CD8-positive, alpha-beta memory T cell (primary cell): ENCODE results near the gene POM121. TPM values are rescaled to one million over a fixed set of nuclear protein-coding genes. Genes with fewer than 3 reads are reported as not detected.
"Not testable (repeated sequence)": the region's sequence is repeated elsewhere in the genome, so short reads cannot be mapped to it uniquely, and the experiment has no call there.

Source experiments
- CTCF ChIA-PET: fragments of 350-600 bp; sonication (Branson Sonifier 250); formaldehyde crosslinking; loops from one replicate; lab custom pipeline; 2021; ENCODE audit warnings: antibody characterized with exemption; lab: Charles Lee
- POLR2A ChIA-PET: fragments of 350-600 bp; sonication (Branson Sonifier 250); formaldehyde crosslinking; loops from one replicate; lab custom pipeline; 2021; ENCODE audit warnings: antibody characterized with exemption; lab: Charles Lee
- DNase-seq, 5 donors: peaks; one replicate each; pipeline versions ENCODE4 v3.0.0 to v3.0.0-alpha.2; 2020 to 2022; ENCODE audit warnings: mixed read lengths in 1 of 5
- H3K27ac ChIP-seq: one replicate; pipeline ENCODE4 v1.7.0; 2013; ENCODE audit warnings: low read depth, mild to moderate bottlenecking, low read length, moderate library complexity
- H3K27me3 ChIP-seq: 2 replicates; pipeline ENCODE4 v1.7.0; 2013; ENCODE audit warnings: low read length, mild to moderate bottlenecking; ENCODE audit not compliant: insufficient read depth, poor library complexity, severe bottlenecking
- H3K36me3 ChIP-seq: 2 replicates; pipeline ENCODE4 v1.7.0; 2013; ENCODE audit warnings: mild to moderate bottlenecking, low read length, moderate library complexity; ENCODE audit not compliant: insufficient read depth
- H3K4me1 ChIP-seq: 2 replicates; pipeline ENCODE4 v1.7.0; 2013; ENCODE audit warnings: mild to moderate bottlenecking, low read length, moderate library complexity; ENCODE audit not compliant: insufficient read depth
- H3K4me3 ChIP-seq: 2 replicates; pipeline ENCODE4 v1.7.0; 2013; ENCODE audit warnings: mild to moderate bottlenecking, low read length
- H3K9me3 ChIP-seq: 2 replicates; pipeline ENCODE4 v1.7.0; 2013; ENCODE audit warnings: mild to moderate bottlenecking, low read length
- H3K27ac Mint-ChIP-seq, 8 donors: one replicate each; pipeline ENCODE4 v1.8.0; 2020 to 2021; ENCODE audit warnings: mixed read lengths in 8 of 8, mild to moderate bottlenecking in 6 of 8, inconsistent platforms in 3 of 8, moderate library complexity in 3 of 8
- H3K27me3 Mint-ChIP-seq, 2 donors: one replicate each; pipeline ENCODE4 v1.8.0; 2020 to 2021; ENCODE audit warnings: mixed read lengths in 2 of 2, mild to moderate bottlenecking in 1 of 2, moderate library complexity in 1 of 2
- H3K36me3 Mint-ChIP-seq, 3 donors: one replicate each; pipeline ENCODE4 v1.8.0; 2020 to 2021; ENCODE audit warnings: mixed read lengths in 3 of 3, inconsistent platforms in 1 of 3, mild to moderate bottlenecking in 1 of 3
- H3K4me1 Mint-ChIP-seq, 3 donors: one replicate each; pipeline ENCODE4 v1.8.0; 2020 to 2021; ENCODE audit warnings: mixed read lengths in 3 of 3, inconsistent platforms in 1 of 3, mild to moderate bottlenecking in 1 of 3
- H3K4me3 Mint-ChIP-seq, 7 donors: one replicate each; pipeline ENCODE4 v1.8.0; 2020 to 2021; ENCODE audit warnings: mixed read lengths in 7 of 7, mild to moderate bottlenecking in 6 of 7, moderate library complexity in 4 of 7, inconsistent platforms in 2 of 7
- H3K9me3 Mint-ChIP-seq, 5 donors: one replicate each; pipeline ENCODE4 v1.8.0; 2020 to 2022; ENCODE audit warnings: mixed read lengths in 5 of 5, mild to moderate bottlenecking in 3 of 5, moderate library complexity in 2 of 5, inconsistent platforms in 1 of 5
- polyA plus RNA-seq: library from polyadenylated mRNA; unstranded; fragments of 300-500 nt; fragmentation: Illumina TruSeq; gene quantifications from one replicate; pipeline ENCODE4 v1.2.3, GENCODE V29; 2021
- total RNA-seq, 2 experiments: library from RNA; stranded (reverse); gene quantifications; one replicate each; pipeline ENCODE4 v1.2.3, GENCODE V29; 2021

The POM121 gene
- total and polyA plus RNA-seq, 3 experiments from 2014 or later: 18.7 to 68.7 (median 65.7) TPM

GRCh38 chr7:72990146-72990913 lies 65.4 kb downstream of the POM121 start:
- H3K4me1 Mint-ChIP-seq, H3K27ac ChIP-seq, POLR2A ChIA-PET, H3K9me3 Mint-ChIP-seq, H3K4me3 Mint-ChIP-seq, CTCF ChIA-PET, H3K27ac Mint-ChIP-seq, DNase-seq, H3K27me3 Mint-ChIP-seq, H3K4me1 ChIP-seq, H3K9me3 ChIP-seq, H3K36me3 ChIP-seq, H3K4me3 ChIP-seq, H3K36me3 Mint-ChIP-seq, H3K27me3 ChIP-seq: not testable (repeated sequence)

DNA sequence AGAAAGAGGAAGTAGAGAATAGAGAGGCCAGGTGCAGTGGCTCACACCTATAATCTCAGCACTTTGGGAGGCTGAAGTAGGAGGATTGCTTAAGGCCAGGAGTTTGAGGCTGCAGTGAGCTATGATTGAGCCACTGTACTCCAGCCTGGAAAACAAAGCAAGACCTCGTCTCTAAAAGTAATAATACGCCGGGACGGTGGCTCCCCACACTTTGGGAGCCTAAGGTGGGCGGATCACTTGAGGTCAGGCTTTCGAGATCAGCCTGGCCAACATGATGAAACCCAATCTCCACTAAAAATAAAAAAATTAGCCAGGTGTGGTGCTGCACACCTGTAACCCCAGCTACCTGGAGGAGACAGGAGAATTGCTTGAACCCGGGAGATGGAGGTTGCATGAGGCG lies 70.6 kb downstream of the POM121 start:
- H3K27me3 Mint-ChIP-seq, CTCF ChIA-PET, H3K27ac ChIP-seq, H3K4me3 Mint-ChIP-seq, POLR2A ChIA-PET, H3K4me1 Mint-ChIP-seq, H3K9me3 ChIP-seq, H3K4me1 ChIP-seq, H3K27ac Mint-ChIP-seq, H3K9me3 Mint-ChIP-seq, H3K27me3 ChIP-seq, H3K36me3 ChIP-seq, H3K36me3 Mint-ChIP-seq, H3K4me3 ChIP-seq: not testable (repeated sequence)
- peak in 1 of 5 donors; percentile 14 for DNase-seq

DNA sequence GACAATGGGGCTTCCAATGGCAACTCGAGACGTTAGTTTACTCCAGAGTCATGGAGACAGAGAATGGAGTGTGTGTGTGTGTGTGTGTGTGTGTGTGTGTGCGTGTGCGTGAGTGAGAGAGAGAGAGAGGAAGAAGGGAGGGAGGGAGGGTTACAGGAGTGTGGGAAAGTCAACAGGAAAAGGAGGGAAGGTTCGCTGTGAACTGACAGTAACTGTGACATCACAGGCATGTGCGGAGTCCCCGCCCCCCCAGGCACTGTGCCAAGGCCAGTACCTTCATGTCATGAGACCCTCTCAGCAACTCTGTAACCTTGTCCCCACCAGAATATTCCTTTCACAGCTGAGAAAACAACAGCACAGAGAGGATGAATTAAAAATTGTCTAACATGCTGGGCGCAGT lies 72.6 kb downstream of the POM121 start:
- CTCF ChIA-PET, H3K36me3 ChIP-seq, H3K27me3 Mint-ChIP-seq: not testable (repeated sequence)

GRCh38 chr7:72997887-72998468 lies 73.1 kb downstream of the POM121 start:
- H3K9me3 ChIP-seq, H3K9me3 Mint-ChIP-seq, H3K4me1 Mint-ChIP-seq, H3K27me3 ChIP-seq, H3K36me3 Mint-ChIP-seq, H3K36me3 ChIP-seq, H3K4me1 ChIP-seq, H3K27ac ChIP-seq, H3K4me3 Mint-ChIP-seq, POLR2A ChIA-PET, H3K27ac Mint-ChIP-seq, H3K4me3 ChIP-seq, H3K27me3 Mint-ChIP-seq, CTCF ChIA-PET, DNase-seq: not testable (repeated sequence)

More for the DNA sequence above, 72.6 kb downstream of the POM121 start:
- H3K27ac ChIP-seq, POLR2A ChIA-PET, H3K9me3 ChIP-seq, H3K4me1 ChIP-seq, DNase-seq, H3K36me3 Mint-ChIP-seq, H3K4me1 Mint-ChIP-seq, H3K27me3 ChIP-seq, H3K4me3 ChIP-seq, H3K4me3 Mint-ChIP-seq, H3K9me3 Mint-ChIP-seq: not testable (repeated sequence)
- peak overlapping the region in 1 of 8 donors; percentile 22 for H3K27ac Mint-ChIP-seq

Other genes starting within 250 kb of the POM121 start
- 1 to 10 TPM; 4.7 to 5.1 TPM for gene TYW1B, start 96.9 kb upstream of the POM121 start, total RNA-seq
- gene TYW1B, start 96.9 kb upstream of the POM121 start, polyA plus RNA-seq: 1.5 TPM
- under 1 TPM; 0.63 to 0.64 TPM for gene TRIM74, start 44.4 kb downstream of the POM121 start, total RNA-seq
- not detected for gene TRIM74, start 44.4 kb downstream of the POM121 start, polyA plus RNA-seq
- gene SPDYE8, start 104.7 kb downstream of the POM121 start, total RNA-seq: not detected
- 0.16 TPM for gene SPDYE8, start 104.7 kb downstream of the POM121 start, polyA plus RNA-seq
- not detected for gene SPDYE11, start 132.8 kb downstream of the POM121 start, total RNA-seq
- gene SPDYE11, start 132.8 kb downstream of the POM121 start, polyA plus RNA-seq: 0.16 TPM
- gene SPDYE9, start 160.9 kb downstream of the POM121 start, total RNA-seq: not detected
- gene SPDYE9, start 160.9 kb downstream of the POM121 start, polyA plus RNA-seq: 0.16 TPM